Measurements from ENCODE around the gene LRRC49.

The LRRC49 gene

DNA sequence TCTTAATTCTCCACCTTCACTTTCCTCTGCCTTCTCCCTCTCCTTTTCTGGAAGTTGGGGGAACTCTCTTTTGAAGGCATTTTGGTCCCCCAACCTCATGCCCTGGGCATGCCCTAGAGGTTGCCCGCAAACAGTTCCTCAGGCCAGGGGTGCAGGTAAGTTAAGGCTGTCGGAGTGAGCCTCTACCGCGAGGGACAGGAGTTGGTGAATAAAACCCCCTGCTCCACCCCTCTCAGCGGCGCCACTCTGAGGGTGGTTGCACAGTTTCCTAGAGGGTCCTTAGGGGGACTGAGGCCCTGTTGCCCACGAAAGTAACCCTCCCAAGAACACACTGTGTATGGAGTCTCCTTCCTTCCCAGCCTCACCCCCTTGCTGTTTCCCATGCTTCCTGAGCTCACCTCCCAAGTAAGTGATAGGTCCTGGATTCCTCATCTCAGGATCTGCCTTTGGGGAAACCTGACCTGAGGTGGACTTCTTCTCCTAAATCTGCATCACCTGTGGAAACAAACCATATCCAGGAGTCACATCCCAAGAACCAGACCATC lies 199.5 kb downstream of the LRRC49 start:
- H3K27me3 ChIP-seq (ENCODE audit: control insufficient read depth, insufficient read depth, low read length), result peaks cover 9% of the 10 kb centered on the region
- H3K27ac ChIP-seq (ENCODE audit: low read depth, low read length), result no peak overlapping the region
- H3K4me3 ChIP-seq (ENCODE audit: low read depth, low read length), result no peak overlapping the region
- no peaks in the 10 kb centered on the region for H3K4me1 ChIP-seq (ENCODE audit: control insufficient read depth, insufficient read depth, low read length)
- H3K9me3 ChIP-seq (ENCODE audit: control insufficient read depth, insufficient read depth, low read length), result no peaks in the 10 kb centered on the region
- H3K9ac ChIP-seq (ENCODE audit: low read depth, low read length), result no peak overlapping the region
- no peaks in the 10 kb centered on the region for H3K36me3 ChIP-seq (ENCODE audit: control insufficient read depth, insufficient read depth, low read length)

DNA sequence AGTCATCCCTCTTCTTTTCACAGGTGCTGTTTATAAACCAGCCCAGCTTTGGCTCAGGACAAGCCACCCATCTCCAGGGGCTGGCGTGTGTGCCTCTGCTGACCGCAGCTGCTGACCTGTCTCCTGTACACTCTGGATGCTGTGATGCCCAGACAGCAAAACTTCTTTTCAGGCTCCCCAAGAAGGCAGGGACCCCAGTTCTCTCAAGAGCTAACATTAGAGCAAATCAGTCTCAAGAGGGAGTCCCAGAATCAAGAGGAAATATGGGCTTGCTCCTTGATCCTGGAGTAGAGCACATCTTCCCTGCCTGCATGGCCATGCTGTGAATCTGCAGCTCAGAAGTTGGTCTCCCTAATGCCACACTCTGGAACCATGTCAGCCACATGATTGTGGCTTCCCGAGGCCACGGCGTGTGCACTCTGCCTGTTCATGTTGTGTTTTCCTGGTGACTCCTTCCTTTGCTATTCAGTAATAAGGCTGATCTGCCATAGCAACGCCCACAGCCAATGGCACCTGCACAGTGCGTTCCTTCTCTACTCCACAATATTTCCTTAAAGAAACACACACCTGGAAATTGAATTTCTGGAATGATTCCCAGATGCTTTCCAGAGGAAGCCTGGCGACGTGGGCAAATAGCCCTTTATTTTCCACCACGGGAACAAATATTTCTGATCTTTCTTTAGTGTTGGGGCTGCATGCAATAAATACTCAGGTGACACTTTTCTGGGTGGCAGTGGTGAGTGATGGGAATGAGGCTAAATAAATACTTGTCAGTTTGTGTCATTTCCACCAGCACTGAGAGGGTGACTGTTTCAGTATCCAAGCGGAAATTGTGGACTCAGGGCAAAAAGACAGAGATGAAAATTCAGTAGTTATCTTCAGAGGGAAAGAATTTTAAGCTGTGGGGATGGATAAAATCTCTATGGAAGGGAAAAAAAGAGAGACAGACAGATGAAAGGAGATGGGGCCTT lies 200.7 kb downstream of the LRRC49 start:
- no peaks in the 10 kb centered on the region for H3K27me3 ChIP-seq (ENCODE audit: control insufficient read depth, insufficient read depth, low read length)
- H3K9ac ChIP-seq (ENCODE audit: low read depth, low read length), result no peak overlapping the region
- H3K36me3 ChIP-seq (ENCODE audit: control insufficient read depth, insufficient read depth, low read length), result no peaks in the 10 kb centered on the region
- no peaks in the 10 kb centered on the region for H3K4me1 ChIP-seq (ENCODE audit: control insufficient read depth, insufficient read depth, low read length)
- H3K27ac ChIP-seq (ENCODE audit: low read depth, low read length), result no peak overlapping the region
- H3K9me3 ChIP-seq (ENCODE audit: control insufficient read depth, insufficient read depth, low read length), result no peaks in the 10 kb centered on the region
- no peak overlapping the region for H3K4me3 ChIP-seq (ENCODE audit: low read depth, low read length)

DNA sequence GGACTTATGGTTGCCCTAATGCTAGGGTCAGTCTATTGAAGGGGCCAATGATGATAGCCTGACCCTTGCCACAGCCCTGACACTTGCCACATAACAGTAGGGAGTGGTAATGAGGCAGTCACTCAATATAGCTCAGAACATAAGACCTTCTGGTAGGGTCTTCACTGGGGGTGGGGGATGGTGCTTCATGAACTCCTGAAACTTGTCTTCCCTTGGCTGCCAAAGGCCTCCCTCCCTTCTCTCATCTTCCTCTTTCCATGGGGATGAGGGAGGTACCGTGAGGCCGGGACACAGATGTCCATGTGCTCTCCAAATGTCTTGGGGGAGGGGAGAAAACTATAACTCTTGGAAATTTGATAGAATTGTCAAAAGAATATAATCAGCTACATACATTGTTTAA lies 201.5 kb downstream of the LRRC49 start:
- H3K27ac ChIP-seq (ENCODE audit: low read depth, low read length), result no peak overlapping the region
- no peak overlapping the region for H3K4me3 ChIP-seq (ENCODE audit: low read depth, low read length)
- H3K36me3 ChIP-seq (ENCODE audit: control insufficient read depth, insufficient read depth, low read length), result no peaks in the 10 kb centered on the region

DNA sequence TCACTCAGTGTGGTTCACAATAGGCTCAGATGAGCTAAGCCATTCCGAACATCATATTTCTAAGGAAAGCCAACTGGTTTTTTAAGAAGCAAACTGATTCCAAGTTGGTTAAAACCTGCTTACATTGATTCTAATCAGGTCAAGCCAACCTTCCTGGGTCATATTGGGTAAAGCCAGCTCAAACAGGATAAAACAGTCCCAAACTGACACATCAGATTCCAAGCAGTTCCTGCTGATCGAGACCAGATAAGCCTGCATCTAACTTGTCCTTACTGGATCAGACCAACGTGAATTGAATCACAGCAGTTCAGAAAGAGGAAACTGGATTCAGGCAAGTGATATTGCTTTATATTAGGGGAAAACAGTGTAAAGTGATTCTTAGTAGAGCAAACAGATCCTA lies 204.1 kb downstream of the LRRC49 start:
- no peaks in the 10 kb centered on the region for H3K9me3 ChIP-seq (ENCODE audit: control insufficient read depth, insufficient read depth, low read length)
- H3K27me3 ChIP-seq (ENCODE audit: control insufficient read depth, insufficient read depth, low read length), result no peaks in the 10 kb centered on the region
- no peaks in the 10 kb centered on the region for H3K36me3 ChIP-seq (ENCODE audit: control insufficient read depth, insufficient read depth, low read length)
- no peak overlapping the region for H3K9ac ChIP-seq (ENCODE audit: low read depth, low read length)
- H3K4me1 ChIP-seq (ENCODE audit: control insufficient read depth, insufficient read depth, low read length), result no peaks in the 10 kb centered on the region
- H3K4me3 ChIP-seq (ENCODE audit: low read depth, low read length), result no peak overlapping the region
- H3K27ac ChIP-seq (ENCODE audit: low read depth, low read length), result no peak overlapping the region

More for the DNA sequence above, 201.5 kb downstream of the LRRC49 start:
- no peaks in the 10 kb centered on the region for H3K27me3 ChIP-seq (ENCODE audit: control insufficient read depth, insufficient read depth, low read length)
- H3K4me1 ChIP-seq (ENCODE audit: control insufficient read depth, insufficient read depth, low read length), result no peaks in the 10 kb centered on the region
- H3K9me3 ChIP-seq (ENCODE audit: control insufficient read depth, insufficient read depth, low read length), result no peaks in the 10 kb centered on the region
- no peak overlapping the region for H3K9ac ChIP-seq (ENCODE audit: low read depth, low read length)

DNA sequence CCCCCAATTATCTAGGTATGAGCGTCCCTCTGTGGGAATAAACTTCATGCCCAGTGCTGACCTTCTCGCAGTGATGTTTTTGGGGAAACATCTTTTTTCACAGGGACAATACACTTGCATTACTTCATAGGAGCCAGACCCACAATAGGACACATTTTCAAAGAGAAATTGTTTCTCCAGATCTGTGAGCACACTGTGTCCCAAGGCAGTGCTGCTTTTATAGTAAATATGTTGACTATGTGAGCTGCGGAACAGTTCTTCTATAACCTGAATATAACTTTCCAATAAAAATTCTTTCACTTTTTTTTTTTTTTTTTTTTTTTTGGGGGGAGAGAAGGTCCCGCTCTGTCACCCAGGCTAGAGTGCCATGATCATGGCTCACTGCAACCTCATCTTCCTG lies 205.3 kb downstream of the LRRC49 start:
- Histone ChIP-seq H3K9ac (ENCODE audit: low read depth, low read length) (no peak overlapping the region), H3K4me3 (ENCODE audit: low read depth, low read length) (no peak overlapping the region), H3K36me3 (ENCODE audit: control insufficient read depth, insufficient read depth, low read length) (no peaks in the 10 kb centered on the region), H3K27me3 (ENCODE audit: control insufficient read depth, insufficient read depth, low read length) (no peaks in the 10 kb centered on the region), H3K4me1 (ENCODE audit: control insufficient read depth, insufficient read depth, low read length) (no peaks in the 10 kb centered on the region), H3K9me3 (ENCODE audit: control insufficient read depth, insufficient read depth, low read length) (no peaks in the 10 kb centered on the region), H3K27ac (ENCODE audit: low read depth, low read length) (no peak overlapping the region)

DNA sequence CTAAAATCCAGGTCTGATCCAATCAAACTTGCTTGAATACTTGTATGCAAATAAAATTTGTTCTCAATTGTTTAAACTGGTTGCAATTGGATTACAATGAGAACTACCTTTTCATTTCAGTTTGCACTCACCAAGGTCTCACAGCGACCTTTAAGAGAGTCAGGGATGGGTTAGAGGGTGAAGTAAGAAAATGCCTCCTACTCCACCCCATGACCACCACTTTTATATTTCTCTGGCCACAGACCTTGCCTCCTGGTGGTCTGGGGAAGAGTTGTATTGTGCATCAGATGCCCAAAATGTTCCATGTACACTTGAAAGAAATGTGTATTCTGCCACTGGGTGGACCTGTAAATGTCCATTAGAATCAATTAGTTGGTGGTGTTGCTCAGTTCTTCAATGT lies 206.3 kb downstream of the LRRC49 start:
- no peak overlapping the region for H3K9ac ChIP-seq (ENCODE audit: low read depth, low read length)
- no peaks in the 10 kb centered on the region for H3K9me3 ChIP-seq (ENCODE audit: control insufficient read depth, insufficient read depth, low read length)
- H3K4me1 ChIP-seq (ENCODE audit: control insufficient read depth, insufficient read depth, low read length), result no peaks in the 10 kb centered on the region
- H3K27ac ChIP-seq (ENCODE audit: low read depth, low read length), result no peak overlapping the region
- H3K27me3 ChIP-seq (ENCODE audit: control insufficient read depth, insufficient read depth, low read length), result no peaks in the 10 kb centered on the region
- H3K36me3 ChIP-seq (ENCODE audit: control insufficient read depth, insufficient read depth, low read length), result no peaks in the 10 kb centered on the region
- H3K4me3 ChIP-seq (ENCODE audit: low read depth, low read length), result no peak overlapping the region
